Loucy (cell line): ENCODE measurements around the gene MAGEB10.
"Not testable (repeated sequence)": the region's sequence is repeated elsewhere in the genome, so short reads cannot be mapped to it uniquely, and the experiment has no call there.

Experiments used
- H2AFZ ChIP-seq: fragments of 200-600 bp; sonication (generic); 2 replicates; pipeline ENCODE4 v1.6.0; 2016; ENCODE audit warnings: antibody characterized with exemption, mild to moderate bottlenecking, low read length, moderate library complexity
- H3F3A ChIP-seq: fragments of 200-600 bp; 2 replicates; pipeline ENCODE4 v1.6.0; 2016; ENCODE audit warnings: antibody characterized with exemption, low read depth, mild to moderate bottlenecking
- H3K27me3 ChIP-seq: fragments of 200-600 bp; sonication (generic); 2 replicates; pipeline ENCODE4 v1.6.1; 2014; ENCODE audit warnings: low read length, mild to moderate bottlenecking; ENCODE audit not compliant: insufficient read depth, poor library complexity, severe bottlenecking
- H3K36me3 ChIP-seq: fragments of 200-600 bp; sonication (generic); 2 replicates; pipeline ENCODE4 v1.6.1; 2016; ENCODE audit warnings: low read length; ENCODE audit not compliant: insufficient read depth
- H3K4me1 ChIP-seq: fragments of 200-600 bp; sonication (generic); 2 replicates; pipeline ENCODE4 v1.5.1; 2014; ENCODE audit warnings: low read length, mild to moderate bottlenecking; ENCODE audit not compliant: insufficient read depth, poor library complexity, severe bottlenecking
- H3K4me2 ChIP-seq: fragments of 200-600 bp; sonication (generic); 2 replicates; pipeline ENCODE4 v1.6.0; 2014; ENCODE audit warnings: antibody characterized with exemption, low read length, low read depth, mild to moderate bottlenecking; ENCODE audit not compliant: poor library complexity, severe bottlenecking
- H3K4me3 ChIP-seq: fragments of 200-600 bp; sonication (generic); 2 replicates; pipeline ENCODE4 v1.5.1; 2014; ENCODE audit warnings: low read length, mild to moderate bottlenecking, mixed read lengths; ENCODE audit not compliant: poor library complexity, severe bottlenecking
- H3K79me2 ChIP-seq: fragments of 200-600 bp; sonication (generic); 2 replicates; pipeline ENCODE4 v1.6.1; 2014; ENCODE audit warnings: low read length; ENCODE audit not compliant: insufficient read depth
- H3K9ac ChIP-seq: fragments of 200-600 bp; sonication (generic); 2 replicates; pipeline ENCODE4 v1.6.0; 2014; ENCODE audit warnings: mild to moderate bottlenecking, low read depth, low read length, moderate library complexity; ENCODE audit not compliant: poor library complexity, severe bottlenecking
- H3K9me2 ChIP-seq: fragments of 200-600 bp; sonication (generic); replicated peaks from 2 replicates; pipeline ENCODE4 v1.6.1; 2016; ENCODE audit warnings: low read depth, low read length, mixed read lengths
- H3K9me3 ChIP-seq: fragments of 200-600 bp; sonication (generic); 2 replicates; pipeline ENCODE4 v1.6.1; 2014; ENCODE audit warnings: mild to moderate bottlenecking, antibody characterized with exemption, low read length, low read depth; ENCODE audit not compliant: insufficient read depth
- H4K20me1 ChIP-seq: fragments of 200-600 bp; sonication (generic); 2 replicates; pipeline ENCODE4 v1.6.0; 2014; ENCODE audit warnings: antibody characterized with exemption, low read length, mild to moderate bottlenecking; ENCODE audit not compliant: insufficient read depth, poor library complexity, severe bottlenecking
- EZH2phosphoT487 ChIP-seq: fragments of 200-600 bp; IDR thresholded peaks from 2 replicates; pipeline ENCODE4 v1.6.1; 2018; ENCODE audit warnings: antibody characterized with exemption, mild to moderate bottlenecking, moderate library complexity, borderline replicate concordance
- TF ChIP-seq, protein P1 (sequence below): fragments of 200-600 bp; sonication (generic); conservative IDR thresholded peaks from 2 replicates; pipeline ENCODE4 v1.5.1; 2014; ENCODE audit warnings: mild to moderate bottlenecking, antibody characterized with exemption, low read length

Gene MAGEB10

DNA sequence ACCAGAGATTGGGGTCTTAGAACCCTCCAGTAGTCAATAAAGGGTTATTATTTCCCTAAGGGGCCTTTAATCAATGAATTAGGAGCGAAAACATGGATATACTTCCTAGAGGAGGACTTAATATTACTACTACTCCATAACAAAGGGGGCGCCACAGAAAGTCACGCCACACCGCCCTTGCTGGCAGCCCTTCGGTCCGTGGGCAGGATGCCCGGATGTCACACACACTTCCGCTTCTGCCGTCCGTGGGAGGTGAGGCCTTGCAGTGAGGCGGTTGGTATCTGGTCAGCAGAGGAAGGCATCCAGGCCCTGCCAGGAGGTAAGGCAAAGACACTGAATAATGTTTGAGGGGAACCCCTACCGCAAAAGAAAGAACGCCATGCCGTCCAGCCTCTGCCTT lies 436 bp downstream of the MAGEB10 start:
- Histone ChIP-seq H3K27me3 (no peaks in the 10 kb centered on the region), H3K9me2 (no peaks in the 10 kb centered on the region), H3F3A (no peaks in the 10 kb centered on the region), H3K4me1 (no peaks in the 10 kb centered on the region), H3K9ac (no peak overlapping the region), H2AFZ (no peak overlapping the region), H3K4me2 (no peak overlapping the region), H3K36me3 (no peaks in the 10 kb centered on the region), H4K20me1 (no peaks in the 10 kb centered on the region), H3K4me3 (no peak overlapping the region), H3K79me2 (no peaks in the 10 kb centered on the region), H3K9me3 (no peaks in the 10 kb centered on the region)
- TF ChIP-seq, protein P1, sequence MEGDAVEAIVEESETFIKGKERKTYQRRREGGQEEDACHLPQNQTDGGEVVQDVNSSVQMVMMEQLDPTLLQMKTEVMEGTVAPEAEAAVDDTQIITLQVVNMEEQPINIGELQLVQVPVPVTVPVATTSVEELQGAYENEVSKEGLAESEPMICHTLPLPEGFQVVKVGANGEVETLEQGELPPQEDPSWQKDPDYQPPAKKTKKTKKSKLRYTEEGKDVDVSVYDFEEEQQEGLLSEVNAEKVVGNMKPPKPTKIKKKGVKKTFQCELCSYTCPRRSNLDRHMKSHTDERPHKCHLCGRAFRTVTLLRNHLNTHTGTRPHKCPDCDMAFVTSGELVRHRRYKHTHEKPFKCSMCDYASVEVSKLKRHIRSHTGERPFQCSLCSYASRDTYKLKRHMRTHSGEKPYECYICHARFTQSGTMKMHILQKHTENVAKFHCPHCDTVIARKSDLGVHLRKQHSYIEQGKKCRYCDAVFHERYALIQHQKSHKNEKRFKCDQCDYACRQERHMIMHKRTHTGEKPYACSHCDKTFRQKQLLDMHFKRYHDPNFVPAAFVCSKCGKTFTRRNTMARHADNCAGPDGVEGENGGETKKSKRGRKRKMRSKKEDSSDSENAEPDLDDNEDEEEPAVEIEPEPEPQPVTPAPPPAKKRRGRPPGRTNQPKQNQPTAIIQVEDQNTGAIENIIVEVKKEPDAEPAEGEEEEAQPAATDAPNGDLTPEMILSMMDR = no peak
- no peak for TF ChIP-seq EZH2phosphoT487

DNA sequence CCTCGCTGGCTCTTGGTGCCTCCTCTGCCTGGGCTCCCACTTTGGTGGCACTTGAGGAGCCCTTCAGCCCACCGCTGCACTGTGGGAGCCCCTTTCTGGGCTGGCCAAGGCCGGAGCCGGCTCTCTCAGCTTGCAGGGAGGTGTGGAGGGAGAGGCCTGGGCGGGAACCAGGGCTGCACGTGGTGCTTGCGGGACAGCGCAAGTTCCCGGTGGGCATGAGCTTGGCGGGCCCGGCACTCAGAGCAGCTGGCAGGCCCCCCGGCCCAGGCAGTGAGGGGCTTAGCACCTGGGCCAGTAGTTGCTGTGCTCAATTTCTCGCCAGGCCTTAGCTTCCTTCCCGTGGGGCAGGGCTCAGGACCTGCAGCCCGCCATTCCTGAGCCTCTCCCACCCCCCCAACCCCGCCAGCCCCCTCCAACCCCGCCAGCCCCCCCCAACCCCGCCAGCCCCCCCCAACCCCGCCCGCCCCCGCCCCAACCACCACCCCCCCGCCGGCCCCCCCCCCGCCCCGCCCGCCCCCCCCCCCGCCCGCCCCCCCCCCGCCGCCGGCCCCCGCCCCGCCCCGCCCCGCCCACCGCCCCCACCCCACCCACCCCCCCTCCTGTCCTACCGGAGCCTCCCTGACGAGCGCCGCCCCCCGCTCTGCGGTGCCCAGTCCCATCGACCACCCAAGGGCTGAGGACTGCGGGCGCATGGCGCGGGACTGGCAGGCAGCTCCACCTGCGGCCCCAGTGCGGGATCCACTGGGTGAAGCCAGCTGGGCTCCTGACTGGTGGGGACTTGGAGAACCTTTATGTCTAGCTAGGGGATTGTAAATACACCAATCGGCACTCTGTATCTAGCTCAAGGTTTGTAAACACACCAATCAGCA lies 1.4 kb downstream of the MAGEB10 start:
- H2AFZ ChIP-seq, H3F3A ChIP-seq, H3K36me3 ChIP-seq, H3K4me1 ChIP-seq, H3K4me2 ChIP-seq, H3K79me2 ChIP-seq, H3K9ac ChIP-seq, H3K27me3 ChIP-seq, H3K9me3 ChIP-seq, H3K9me2 ChIP-seq, H4K20me1 ChIP-seq, H3K4me3 ChIP-seq: not testable (repeated sequence)

DNA sequence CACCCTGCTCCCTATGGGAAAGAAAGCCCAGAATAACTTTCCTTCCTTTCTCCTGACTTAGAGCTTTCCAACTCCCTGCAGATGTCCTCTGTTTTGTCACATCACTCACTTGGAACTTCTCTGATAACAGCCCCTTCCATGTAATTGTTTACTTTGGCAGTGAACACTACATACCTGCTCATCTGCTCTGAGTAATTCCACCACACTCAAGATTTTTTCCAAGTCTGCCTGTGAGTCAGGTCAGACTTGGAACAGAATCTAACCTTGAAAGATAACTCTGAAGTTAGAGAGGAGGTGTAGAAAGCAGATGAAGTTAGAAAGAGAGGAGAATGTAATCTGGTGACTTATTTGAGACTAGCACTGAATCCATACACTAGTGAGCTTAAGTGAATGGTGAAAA lies 7.4 kb downstream of the MAGEB10 start:
- Histone ChIP-seq H4K20me1 (no peaks in the 10 kb centered on the region), H2AFZ (no peak overlapping the region), H3K4me1 (no peaks in the 10 kb centered on the region), H3K27me3 (no peaks in the 10 kb centered on the region), H3K4me3 (no peak overlapping the region), H3F3A (no peaks in the 10 kb centered on the region), H3K9ac (no peak overlapping the region), H3K36me3 (no peaks in the 10 kb centered on the region), H3K9me2 (no peaks in the 10 kb centered on the region), H3K9me3 (no peaks in the 10 kb centered on the region), H3K4me2 (no peak overlapping the region), H3K79me2 (no peaks in the 10 kb centered on the region)
- TF ChIP-seq, protein P1 = no peak
- no peak for TF ChIP-seq EZH2phosphoT487

DNA sequence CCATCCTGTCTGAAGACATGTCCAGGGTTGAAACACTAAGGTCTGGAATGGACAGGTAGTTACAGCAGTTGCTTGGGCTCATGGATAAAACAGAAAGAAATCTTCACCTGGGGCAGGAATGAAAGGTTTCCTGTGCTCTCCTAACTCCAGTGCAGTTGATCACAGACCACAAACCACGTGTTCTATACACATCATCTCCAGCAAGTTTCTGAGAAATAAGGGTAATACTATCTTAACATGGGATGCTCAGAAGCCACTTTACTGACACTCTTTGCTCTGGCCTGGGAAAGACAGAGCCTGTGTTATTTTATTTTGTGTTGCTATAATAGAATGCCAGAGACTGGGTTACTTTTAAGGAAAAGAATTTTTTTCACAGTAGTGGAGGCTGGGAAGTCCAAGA lies 16.0 kb downstream of the MAGEB10 start:
- Histone ChIP-seq H3F3A (no peaks in the 10 kb centered on the region), H3K9ac (no peak overlapping the region), H3K4me2 (no peak overlapping the region), H3K36me3 (no peaks in the 10 kb centered on the region), H3K27me3 (no peaks in the 10 kb centered on the region), H3K4me3 (no peak overlapping the region), H3K9me3 (no peaks in the 10 kb centered on the region), H4K20me1 (no peaks in the 10 kb centered on the region), H3K9me2 (no peaks in the 10 kb centered on the region), H3K79me2 (no peaks in the 10 kb centered on the region), H2AFZ (no peak overlapping the region), H3K4me1 (no peaks in the 10 kb centered on the region)
- TF ChIP-seq EZH2phosphoT487 = no peak
- TF ChIP-seq, protein P1 = no peak
